Measurements from ENCODE around the gene NEK6.

GRCh38 chr9:124398191-124398935 is 140.6 kb downstream of the NEK6 start:
- TF ChIP-seq CTCF (IDR thresholded peaks at IDR 0.05) (no peak), ZFX (IDR thresholded peaks at IDR 0.05; ENCODE audit: borderline replicate concordance) (no peak)

All from 22Rv1 (cell line).